ENCODE results near the gene MDN1. TPM values are rescaled to one million over a fixed set of nuclear protein-coding genes. Genes with fewer than 3 reads are reported as not detected.

The MDN1 gene
- total and polyA plus RNA-seq, 2 of the 13 experiments (the other 11 are each of a cell fraction or from before 2014, with no cell fraction given), result 18.8 to 52.9 TPM

GRCh38 chr6:89662659-89663223, 156.9 kb downstream of the MDN1 start:
- intact Hi-C loops (cut with micrococcal nuclease; ENCODE audit: unreplicated experiment) (no loop called here), in situ Hi-C loops (cut with HindIII; ENCODE audit: extremely low pct_ligation_motif_present, low pct_unique_long_range_greater_than_20kb) (no loop called here)
- CTCF ChIA-PET (ENCODE audit: low intra/inter-chr PET ratio, low total read pairs), result no interaction called here
- TF ChIP-seq RBM22 (optimal IDR thresholded peaks at IDR 0.05; ENCODE audit: low read length), result peak; percentile 61
- no peak for TF ChIP-seq ZNF34 (CRISPR knock-in tag; IDR thresholded peaks at IDR 0.05; ENCODE audit: borderline replicate concordance)
- TF ChIP-seq PAWR (CRISPR knock-in tag; IDR thresholded peaks at IDR 0.05; ENCODE audit: borderline replicate concordance), result no peak
- no peak for TF ChIP-seq TBP (CRISPR knock-in tag; IDR thresholded peaks at IDR 0.05)
- Histone ChIP-seq H3K4me2 (ENCODE audit: low read depth, low read length) (no peak overlapping the region), H3K36me3 (replicated peaks in 1 of 2; ENCODE audit: control insufficient read depth in 1 of 2, insufficient read depth in 2 of 2, low read length in 2 of 2) (peaks cover 21 to 74% of the 10 kb centered on the region in 2 experiments), H3K4me3 (replicated peaks in 1 of 3; ENCODE audit: insufficient read depth in 1 of 3, low read depth in 2 of 3, low read length in 3 of 3) (no peak overlapping the region), H3K79me2 (ENCODE audit: insufficient read depth, low read length) (no peaks in the 10 kb centered on the region), H3K27ac (ENCODE audit: extremely low read length, insufficient read depth, low read length) (no peak overlapping the region), H3K4me1 (ENCODE audit: insufficient read depth, low read length) (no peaks in the 10 kb centered on the region), H4K20me1 (ENCODE audit: insufficient read depth, low read length) (no peaks in the 10 kb centered on the region), H3K9ac (ENCODE audit: insufficient read depth, low read depth, low read length) (no peak overlapping the region), H3K9me3 (ENCODE audit: low read length) (no peaks in the 10 kb centered on the region), H3K27me3 (ENCODE audit: control insufficient read depth in 1 of 2, insufficient read depth in 2 of 2, low read length in 2 of 2) (no peaks in the 10 kb centered on the region), H2AFZ (ENCODE audit: low read length) (no peak overlapping the region)
- POLR2A ChIA-PET, result no interaction called here
- WGBS (ENCODE audit: low lambda C conversion rate), result 99% methylated on average over 4 of the region's 4 CpGs
- no TSS peak for BruUV-seq (replicated peaks)
- ATAC-seq, result no peak
- DNase-seq (ENCODE audit: low spot score), result no peak
- FAIRE-seq, result no peak

GRCh38 chr6:89661559-89661958, 158.0 kb downstream of the MDN1 start:
- POLR2A ChIA-PET, result no interaction called here
- peaks cover 23 to 79% of the 10 kb centered on the region in 2 experiments for H3K36me3 ChIP-seq (replicated peaks in 1 of 2; ENCODE audit: control insufficient read depth in 1 of 2, insufficient read depth in 2 of 2, low read length in 2 of 2)
- no peak overlapping the region for H3K4me2 ChIP-seq (ENCODE audit: low read depth, low read length)
- H3K9ac ChIP-seq (ENCODE audit: insufficient read depth, low read depth, low read length), result no peak overlapping the region
- no peaks in the 10 kb centered on the region for H4K20me1 ChIP-seq (ENCODE audit: insufficient read depth, low read length)
- DNase-seq (ENCODE audit: low spot score) (no peak), FAIRE-seq (no peak), ATAC-seq (no peak)
- no peak overlapping the region for H2AFZ ChIP-seq (ENCODE audit: low read length)
- no peaks in the 10 kb centered on the region for H3K4me1 ChIP-seq (ENCODE audit: insufficient read depth, low read length)
- no peaks in the 10 kb centered on the region for H3K79me2 ChIP-seq (ENCODE audit: insufficient read depth, low read length)
- no peaks in the 10 kb centered on the region for H3K9me3 ChIP-seq (ENCODE audit: low read length)
- BruUV-seq (replicated peaks), result no TSS peak
- CTCF ChIA-PET (ENCODE audit: low intra/inter-chr PET ratio, low total read pairs), result no interaction called here
- WGBS (ENCODE audit: low lambda C conversion rate), result 97% methylated on average over 1 of the region's 1 CpG
- no peaks in the 10 kb centered on the region for H3K27me3 ChIP-seq (ENCODE audit: control insufficient read depth in 1 of 2, insufficient read depth in 2 of 2, low read length in 2 of 2)
- H3K27ac ChIP-seq (ENCODE audit: extremely low read length, insufficient read depth, low read length), result no peak overlapping the region
- H3K4me3 ChIP-seq (replicated peaks in 1 of 3; ENCODE audit: insufficient read depth in 1 of 3, low read depth in 2 of 3, low read length in 3 of 3), result no peak overlapping the region
- TF ChIP-seq GLI4 (CRISPR knock-in tag; IDR thresholded peaks at IDR 0.05; ENCODE audit: borderline replicate concordance), result no peak
- TF ChIP-seq CC2D1A (CRISPR knock-in tag; IDR thresholded peaks at IDR 0.05), result no peak
- no peak for TF ChIP-seq ZNF205 (CRISPR knock-in tag; IDR thresholded peaks at IDR 0.05)
- no peak for TF ChIP-seq NONO (IDR thresholded peaks at IDR 0.05)
- no peak for TF ChIP-seq NONO (CRISPR knock-in tag; conservative IDR thresholded peaks at IDR 0.05)
- TF ChIP-seq MBD4 (IDR thresholded peaks at IDR 0.05; ENCODE audit: borderline replicate concordance, low read length), result no peak
- TF ChIP-seq ZNF12 (CRISPR knock-in tag; IDR thresholded peaks at IDR 0.05), result no peak
- TF ChIP-seq ZKSCAN1 (IDR thresholded peaks at IDR 0.05; ENCODE audit: low read length), result no peak
- no peak for TF ChIP-seq ZNF335 (CRISPR knock-in tag; IDR thresholded peaks at IDR 0.05)
- no peak for TF ChIP-seq KDM5B (CRISPR knock-in tag; IDR thresholded peaks at IDR 0.05; ENCODE audit: borderline replicate concordance)
- TF ChIP-seq RBFOX2 (IDR thresholded peaks at IDR 0.05; ENCODE audit: low read depth, low read length), result no peak
- TF ChIP-seq DNMT3B (CRISPR knock-in tag; conservative IDR thresholded peaks at IDR 0.05), result no peak
- TF ChIP-seq ZEB1 (IDR thresholded peaks at IDR 0.05; ENCODE audit: insufficient replicate concordance, low read depth), result no peak
- TF ChIP-seq PPARG (CRISPR knock-in tag; conservative IDR thresholded peaks at IDR 0.05), result no peak
- intact Hi-C loops (cut with micrococcal nuclease; ENCODE audit: unreplicated experiment), result no loop called here
- in situ Hi-C loops (cut with HindIII; ENCODE audit: extremely low pct_ligation_motif_present, low pct_unique_long_range_greater_than_20kb), result no loop called here

Data from HepG2 (cell line).